Measurements from ENCODE around the gene RCSD1. TPM values are rescaled to one million over a fixed set of nuclear protein-coding genes. Genes with fewer than 3 reads are reported as not detected.

The RCSD1 gene
- total RNA-seq, 2 donors from 2014 or later: 11.1 to 11.9 TPM

DNA sequence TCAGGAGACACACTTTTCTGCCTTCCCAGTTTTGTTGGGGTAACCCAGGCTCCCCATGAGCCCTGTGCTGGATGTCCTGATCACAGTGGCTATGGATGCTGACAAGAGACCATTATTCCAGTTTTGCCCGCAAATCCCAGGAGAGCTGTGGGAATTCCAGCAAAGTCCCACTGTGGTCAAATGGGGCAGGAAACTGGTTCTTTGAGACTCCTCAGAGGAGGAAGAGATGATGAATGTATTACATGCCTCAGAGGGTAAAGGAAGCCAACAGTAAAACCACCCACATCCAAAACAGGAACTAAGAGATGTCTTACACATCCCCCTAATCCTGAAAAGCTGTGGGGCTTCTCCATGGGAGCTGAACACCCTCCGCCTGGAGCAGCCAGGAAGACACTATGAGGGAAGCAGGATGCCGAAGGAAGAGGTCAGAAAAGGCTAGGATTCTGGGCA is 78.9 kb downstream of the RCSD1 start:
- Histone ChIP-seq H3K27ac (no peak overlapping the region), H3K27me3 (replicated peaks; ENCODE audit: insufficient read depth) (no peaks in the 10 kb centered on the region), H3K4me1 (ENCODE audit: control insufficient read depth in 1 of 2, low read depth in 2 of 2) (peaks cover 13 to 21% of the 10 kb centered on the region in 2 donors), H3K4me3 (no peak overlapping the region), H3K36me3 (no peaks in the 10 kb centered on the region), H3K9me3 (no peaks in the 10 kb centered on the region)
- no peak for ATAC-seq (ENCODE audit: insufficient number of reproducible peaks, low FRiP score, low read depth)
- no peak for DNase-seq (ENCODE audit: low spot score)
- no peak for TF ChIP-seq CTCF (IDR thresholded peaks at IDR 0.05)

DNA sequence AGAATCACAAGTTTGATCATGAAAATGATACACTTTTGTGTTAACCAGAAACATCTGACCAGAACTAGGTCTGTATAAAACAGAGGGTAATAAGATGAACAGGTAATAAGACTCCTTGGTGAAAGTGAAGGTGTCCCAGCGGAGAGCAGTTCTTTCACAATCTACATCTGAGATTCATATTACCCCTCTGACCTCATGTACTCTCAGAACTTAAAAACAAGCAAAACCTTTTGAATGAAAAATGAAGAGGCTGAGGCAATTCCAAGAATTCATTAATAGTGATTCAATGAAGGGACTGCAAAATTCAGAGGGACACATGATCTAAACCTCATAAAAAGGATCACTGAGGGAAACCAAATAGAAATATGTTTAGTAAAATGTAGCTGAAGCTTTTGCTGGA is 80.8 kb downstream of the RCSD1 start:
- Histone ChIP-seq H3K27ac (peak overlapping the region; percentile 50 to 78), H3K36me3 (no peaks in the 10 kb centered on the region), H3K4me1 (ENCODE audit: control insufficient read depth in 1 of 2, low read depth in 2 of 2) (peaks cover 13 to 21% of the 10 kb centered on the region in 2 donors), H3K27me3 (replicated peaks; ENCODE audit: insufficient read depth) (no peaks in the 10 kb centered on the region), H3K9me3 (no peaks in the 10 kb centered on the region), H3K4me3 (no peak overlapping the region)
- TF ChIP-seq CTCF (IDR thresholded peaks at IDR 0.05): no peak
- DNase-seq (ENCODE audit: low spot score) (no peak), ATAC-seq (ENCODE audit: insufficient number of reproducible peaks, low FRiP score, low read depth) (no peak)

DNA sequence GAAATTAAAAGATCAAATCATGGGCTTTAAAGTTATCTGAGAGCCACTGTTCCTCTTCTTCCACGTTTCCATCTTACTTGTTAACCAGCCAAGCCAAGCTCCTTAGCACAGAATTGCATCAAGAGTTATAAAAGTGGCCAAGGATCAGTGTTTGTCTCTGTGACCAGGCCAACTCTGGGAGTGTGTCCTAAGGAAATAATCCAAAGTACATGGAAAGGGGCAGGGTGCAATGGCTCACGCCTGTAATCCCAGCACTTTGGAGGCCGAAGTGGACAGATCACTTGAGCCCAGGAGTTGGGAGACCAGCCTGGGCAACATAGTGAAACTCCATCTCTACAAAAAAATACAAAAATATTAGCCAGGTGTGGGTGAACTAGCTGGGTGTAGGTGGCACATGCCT is 81.8 kb downstream of the RCSD1 start:
- DNase-seq (ENCODE audit: low spot score): no peak
- H3K27ac ChIP-seq: peak overlapping the region; percentile 50 to 78
- ATAC-seq (ENCODE audit: insufficient number of reproducible peaks, low FRiP score, low read depth): peak; percentile 22

DNA sequence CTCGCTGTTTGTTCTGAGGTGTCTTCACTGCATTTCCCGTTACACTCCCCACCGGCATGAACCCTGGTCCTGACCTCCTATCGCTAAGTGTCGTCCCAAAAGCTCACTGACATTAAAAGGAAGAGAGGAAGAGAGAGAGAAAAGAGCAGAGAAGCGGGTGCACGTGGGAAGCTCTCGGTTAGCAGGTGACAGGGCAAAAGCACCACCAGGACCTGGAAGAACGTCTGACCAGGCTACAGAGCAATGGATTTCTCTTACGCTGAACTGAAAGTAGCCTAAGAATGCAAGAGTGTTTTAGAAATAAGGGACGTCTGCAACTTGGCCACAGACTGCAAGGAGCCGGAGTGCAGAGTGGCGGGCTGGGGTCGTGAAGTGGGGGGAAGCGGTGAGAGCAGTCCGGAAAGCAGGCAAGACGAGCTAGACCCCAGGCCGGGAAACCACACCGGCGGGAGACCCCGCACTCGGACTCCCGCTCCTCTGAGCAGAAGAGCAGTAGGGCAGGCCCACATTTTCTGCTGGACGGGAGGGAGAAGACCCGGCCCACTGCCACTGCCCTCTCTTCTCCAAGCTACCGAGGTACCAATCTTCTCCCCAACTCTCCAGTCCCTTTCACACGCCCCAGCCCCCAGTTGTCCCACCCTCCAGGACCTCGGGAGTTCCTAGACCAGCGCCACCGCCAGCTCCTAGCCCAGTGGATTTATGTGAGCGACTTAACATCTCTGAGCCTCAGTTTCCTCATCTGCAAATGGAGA is 83.5 kb downstream of the RCSD1 start:
- H3K4me1 ChIP-seq (ENCODE audit: control insufficient read depth in 1 of 2, low read depth in 2 of 2): peaks cover 13 to 21% of the 10 kb centered on the region in 2 donors
- no peaks in the 10 kb centered on the region for H3K9me3 ChIP-seq
- DNase-seq (ENCODE audit: low spot score): no peak
- H3K27me3 ChIP-seq (replicated peaks; ENCODE audit: insufficient read depth): no peaks in the 10 kb centered on the region
- peak overlapping the region; percentile 78 to 79 for H3K27ac ChIP-seq
- H3K4me3 ChIP-seq: peak overlapping the region; percentile 70
- no peaks in the 10 kb centered on the region for H3K36me3 ChIP-seq
- TF ChIP-seq CTCF (IDR thresholded peaks at IDR 0.05): no peak
- ATAC-seq (ENCODE audit: insufficient number of reproducible peaks, low FRiP score, low read depth): no peak

More for the DNA sequence above, 81.8 kb downstream of the RCSD1 start:
- Histone ChIP-seq H3K36me3 (no peaks in the 10 kb centered on the region), H3K27me3 (replicated peaks; ENCODE audit: insufficient read depth) (no peaks in the 10 kb centered on the region), H3K4me1 (ENCODE audit: control insufficient read depth in 1 of 2, low read depth in 2 of 2) (peaks cover 13 to 21% of the 10 kb centered on the region in 2 donors), H3K9me3 (no peaks in the 10 kb centered on the region), H3K4me3 (no peak overlapping the region)
- no peak for TF ChIP-seq CTCF (IDR thresholded peaks at IDR 0.05)

GRCh38 chr1:167714098-167714438 is 84.0 kb downstream of the RCSD1 start:
- no peaks in the 10 kb centered on the region for H3K27me3 ChIP-seq (replicated peaks; ENCODE audit: insufficient read depth)
- H3K4me1 ChIP-seq (ENCODE audit: control insufficient read depth in 1 of 2, low read depth in 2 of 2): peaks cover 13 to 21% of the 10 kb centered on the region in 2 donors
- no peaks in the 10 kb centered on the region for H3K36me3 ChIP-seq
- ATAC-seq (ENCODE audit: insufficient number of reproducible peaks, low FRiP score, low read depth) (peak; percentile 35), DNase-seq (ENCODE audit: low spot score) (no peak)
- peak overlapping the region; percentile 70 for H3K4me3 ChIP-seq
- H3K9me3 ChIP-seq: no peaks in the 10 kb centered on the region
- TF ChIP-seq CTCF (IDR thresholded peaks at IDR 0.05): no peak
- H3K27ac ChIP-seq: peak overlapping the region; percentile 78 to 79
